ENCODE data around the gene PRSS48. TPM values are rescaled to one million over a fixed set of nuclear protein-coding genes. Genes with fewer than 3 reads are reported as not detected.

PRSS48 gene
- total RNA-seq, 4 donors from 2014 or later = not detected

- 88 to 91% methylated on average over 2 to 4 of the region's 5 CpGs for WGBS, 2 donors (ENCODE audit: low coverage in 1 of 2)
Measured at GRCh38 chr4:151310124-151310728, 33.3 kb downstream of the PRSS48 start.

GRCh38 chr4:151313306-151314009, 36.5 kb downstream of the PRSS48 start:
- H3K9me3 ChIP-seq = no peaks in the 10 kb centered on the region
- no peak overlapping the region for H3K4me3 ChIP-seq
- no peak for TF ChIP-seq CTCF (IDR thresholded peaks at IDR 0.05)
- TF ChIP-seq POLR2AphosphoS5 (IDR thresholded peaks at IDR 0.05) = no peak
- no peak for TF ChIP-seq EP300 (IDR thresholded peaks at IDR 0.05)
- no peak for TF ChIP-seq POLR2A (IDR thresholded peaks at IDR 0.05)
- peak overlapping the region in 2 of 4 donors; percentile 49 to 78 for H3K27ac ChIP-seq
- ATAC-seq = no peak
- WGBS, 2 donors (ENCODE audit: low coverage in 1 of 2) = 83 to 85% methylated on average over 5 to 6 of the region's 6 CpGs
- H3K4me1 ChIP-seq = peaks cover 13 to 57% (median 18%) of the 10 kb centered on the region in 3 donors
- H3K36me3 ChIP-seq = no peaks in the 10 kb centered on the region
- H3K27me3 ChIP-seq = no peaks in the 10 kb centered on the region

More at GRCh38 chr4:151310124-151310728, 33.3 kb downstream of the PRSS48 start:
- Histone ChIP-seq H3K9me3 (no peaks in the 10 kb centered on the region), H3K27ac (no peak overlapping the region), H3K27me3 (no peaks in the 10 kb centered on the region), H3K4me3 (no peak overlapping the region), H3K36me3 (no peaks in the 10 kb centered on the region), H3K4me1 (peaks cover 0 to 42% (median 7%) of the 10 kb centered on the region in 3 donors)
- ATAC-seq = no peak
- no peak for TF ChIP-seq EP300 (IDR thresholded peaks at IDR 0.05)
- TF ChIP-seq POLR2AphosphoS5 (IDR thresholded peaks at IDR 0.05) = no peak
- no peak for TF ChIP-seq POLR2A (IDR thresholded peaks at IDR 0.05)
- no peak for TF ChIP-seq CTCF (IDR thresholded peaks at IDR 0.05)

GRCh38 chr4:151314010-151314355, 37.0 kb downstream of the PRSS48 start:
- Histone ChIP-seq H3K27ac (peak overlapping the region in 3 of 4 donors; percentile 49 to 78 (median 72)), H3K9me3 (no peaks in the 10 kb centered on the region), H3K27me3 (no peaks in the 10 kb centered on the region), H3K4me3 (no peak overlapping the region), H3K36me3 (no peaks in the 10 kb centered on the region), H3K4me1 (peaks cover 13 to 57% (median 18%) of the 10 kb centered on the region in 3 donors)
- 50% methylated on average over 1 of the region's 1 CpG for WGBS, 2 donors (ENCODE audit: low coverage in 1 of 2)
- TF ChIP-seq CTCF (IDR thresholded peaks at IDR 0.05) = no peak
- TF ChIP-seq POLR2AphosphoS5 (IDR thresholded peaks at IDR 0.05) = no peak
- no peak for TF ChIP-seq POLR2A (IDR thresholded peaks at IDR 0.05)
- no peak for TF ChIP-seq EP300 (IDR thresholded peaks at IDR 0.05)
- ATAC-seq = no peak

GRCh38 chr4:151314479-151314878, 37.5 kb downstream of the PRSS48 start:
- TF ChIP-seq EP300 (IDR thresholded peaks at IDR 0.05) = no peak
- TF ChIP-seq POLR2A (IDR thresholded peaks at IDR 0.05) = no peak
- no peak for TF ChIP-seq POLR2AphosphoS5 (IDR thresholded peaks at IDR 0.05)
- no peak for TF ChIP-seq CTCF (IDR thresholded peaks at IDR 0.05)
- WGBS, 2 donors (ENCODE audit: low coverage in 1 of 2) = 100% methylated on average over 1 of the region's 1 CpG; no CpG with 5 or more reads in 1 of the 2 donors
- H3K27me3 ChIP-seq = no peaks in the 10 kb centered on the region
- peak overlapping the region; percentile 68 to 80 (median 75) for H3K27ac ChIP-seq
- H3K4me1 ChIP-seq = peaks cover 13 to 57% (median 18%) of the 10 kb centered on the region in 3 donors
- H3K36me3 ChIP-seq = no peaks in the 10 kb centered on the region
- H3K4me3 ChIP-seq = no peak overlapping the region
- H3K9me3 ChIP-seq = no peaks in the 10 kb centered on the region
- no peak for ATAC-seq
